Measurements from ENCODE around the gene GPR156. TPM values are rescaled to one million over a fixed set of nuclear protein-coding genes. Genes with fewer than 3 reads are reported as not detected.
"Not testable (repeated sequence)": the region's sequence is repeated elsewhere in the genome, so short reads cannot be mapped to it uniquely, and the experiment has no call there.

Gene GPR156
- total RNA-seq, 1 experiment from 2014 or later, result 3.1 TPM

DNA sequence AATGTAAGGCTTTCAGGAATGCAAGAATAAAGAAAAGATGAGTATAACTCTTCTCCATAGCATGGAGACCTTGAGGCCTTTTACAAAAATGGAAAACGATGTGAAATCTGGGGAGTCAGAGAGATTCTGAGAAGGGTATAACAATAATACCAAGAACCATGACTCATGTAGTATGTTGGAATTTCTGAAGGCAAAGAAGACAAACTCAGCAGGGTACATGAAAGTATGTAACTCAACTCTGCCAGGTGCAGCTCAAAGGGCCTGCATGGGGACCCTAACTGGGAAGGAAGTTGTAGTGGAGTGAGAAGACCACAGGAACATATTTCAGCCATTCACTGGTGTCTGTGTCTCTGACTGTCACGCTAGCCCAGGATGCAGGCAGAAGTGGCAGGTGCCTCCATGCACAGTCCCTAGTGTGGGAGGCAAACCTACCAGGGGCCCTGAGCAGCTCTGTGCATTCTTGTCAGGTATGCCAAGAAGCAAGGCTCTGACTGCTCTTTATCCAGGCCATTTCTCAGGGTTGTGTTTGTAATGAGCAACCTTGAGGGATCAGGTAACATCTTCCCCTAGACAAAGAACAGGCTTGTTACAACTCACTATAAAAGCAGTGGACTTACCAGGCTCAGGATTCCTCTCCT, 57.2 kb downstream of the GPR156 start:
- H3K4me3 ChIP-seq (ENCODE audit: low read depth, low read length), result no peak overlapping the region
- Mint-ChIP-seq H3K4me1 (ENCODE audit: low read depth, unreplicated experiment) (no peaks in the 10 kb centered on the region), H3K4me3 (ENCODE audit: unreplicated experiment) (no peak overlapping the region), H3K27me3 (ENCODE audit: insufficient read depth, unreplicated experiment) (no peaks in the 10 kb centered on the region), H3K9me3 (ENCODE audit: unreplicated experiment) (no peaks in the 10 kb centered on the region), H3K27ac (ENCODE audit: unreplicated experiment) (no peak overlapping the region), H3K36me3 (ENCODE audit: insufficient read depth, unreplicated experiment) (no peaks in the 10 kb centered on the region)
- H3K27me3 ChIP-seq (replicated peaks; ENCODE audit: control insufficient read depth, insufficient read depth, low read length), result no peaks in the 10 kb centered on the region
- intact Hi-C loops (cut with micrococcal nuclease; ENCODE audit: unreplicated experiment), result no loop called here
- no TSS peak for BruUV-seq (replicated peaks)
- H3K4me1 ChIP-seq, result no peaks in the 10 kb centered on the region
- no peaks in the 10 kb centered on the region for H3K36me3 ChIP-seq (ENCODE audit: control insufficient read depth, insufficient read depth, low read length)
- ChIA-PET CTCF (no interaction called here), POLR2A (no interaction called here)
- no peak for TF ChIP-seq CTCF (IDR thresholded peaks at IDR 0.05; ENCODE audit: insufficient read depth in 1 of 2, low read depth in 1 of 2, low read length in 1 of 2, severe bottlenecking in 1 of 2, unreplicated experiment in 1 of 2)
- no peak for DNase-seq
- no peaks in the 10 kb centered on the region for H3K9me3 ChIP-seq

DNA sequence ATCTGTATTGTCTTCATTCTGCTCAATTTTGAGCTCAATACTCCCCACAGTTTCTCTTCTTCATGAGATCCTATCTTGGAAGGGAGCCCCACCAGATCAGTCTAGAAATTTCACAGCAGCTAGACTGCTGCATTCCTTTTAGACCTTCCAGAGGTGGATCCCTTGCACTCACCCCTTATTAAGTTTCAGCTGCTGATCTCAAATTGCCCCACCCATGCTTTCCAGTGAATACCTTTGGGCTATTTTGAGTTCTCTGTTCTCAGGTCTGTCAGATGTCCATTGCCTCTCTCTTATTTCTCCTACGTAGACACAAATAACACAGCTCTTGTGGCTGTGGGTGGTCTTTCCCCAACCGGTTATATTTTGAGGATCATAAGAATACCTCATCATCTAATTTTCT, 60.8 kb downstream of the GPR156 start:
- Histone ChIP-seq H3K9me3 (no peaks in the 10 kb centered on the region), H3K4me3 (ENCODE audit: low read depth, low read length) (no peak overlapping the region), H3K4me1 (no peaks in the 10 kb centered on the region), H3K36me3 (ENCODE audit: control insufficient read depth, insufficient read depth, low read length) (no peaks in the 10 kb centered on the region), H3K27me3 (replicated peaks; ENCODE audit: control insufficient read depth, insufficient read depth, low read length) (no peaks in the 10 kb centered on the region)
- intact Hi-C loops (cut with micrococcal nuclease; ENCODE audit: unreplicated experiment), result no loop called here
- H3K27me3 Mint-ChIP-seq (ENCODE audit: insufficient read depth, unreplicated experiment), result no peaks in the 10 kb centered on the region
- no peaks in the 10 kb centered on the region for H3K4me1 Mint-ChIP-seq (ENCODE audit: low read depth, unreplicated experiment)
- ChIA-PET POLR2A (no interaction called here), CTCF (interaction anchor here (1.3 kb wide), 1 partner anchor 193 kb away, joined by 3 read pairs; no protein-coding TSS in a partner anchor)
- H3K9me3 Mint-ChIP-seq (ENCODE audit: unreplicated experiment), result no peaks in the 10 kb centered on the region
- no peak for TF ChIP-seq CTCF (IDR thresholded peaks at IDR 0.05; ENCODE audit: insufficient read depth in 1 of 2, low read depth in 1 of 2, low read length in 1 of 2, severe bottlenecking in 1 of 2, unreplicated experiment in 1 of 2)
- no peak for DNase-seq
- H3K27ac Mint-ChIP-seq (ENCODE audit: unreplicated experiment), result no peak overlapping the region
- H3K36me3 Mint-ChIP-seq (ENCODE audit: insufficient read depth, unreplicated experiment), result no peaks in the 10 kb centered on the region
- no TSS peak for BruUV-seq (replicated peaks)
- H3K4me3 Mint-ChIP-seq (ENCODE audit: unreplicated experiment), result no peak overlapping the region

DNA sequence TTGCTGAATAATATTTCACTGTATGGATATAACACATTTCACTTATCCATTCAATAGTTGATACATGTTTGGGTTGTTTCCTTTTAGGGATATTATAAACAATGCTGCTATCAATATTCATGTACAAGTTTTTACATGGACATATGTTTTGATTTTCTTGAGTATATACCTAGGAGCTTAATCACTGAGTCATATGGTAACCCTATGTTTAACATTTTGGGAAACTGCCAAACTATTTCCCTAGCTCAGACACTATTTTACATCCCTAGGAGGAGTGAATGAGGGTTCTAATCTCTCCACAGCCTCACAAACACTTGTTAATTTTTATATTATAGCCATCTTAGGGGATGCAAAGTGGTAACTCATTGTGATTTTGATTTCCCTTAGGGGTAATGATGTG, 66.0 kb downstream of the GPR156 start:
- Mint-ChIP-seq H3K4me1 (ENCODE audit: low read depth, unreplicated experiment) (no peaks in the 10 kb centered on the region), H3K4me3 (ENCODE audit: unreplicated experiment) (no peak overlapping the region), H3K9me3 (ENCODE audit: unreplicated experiment) (no peaks in the 10 kb centered on the region), H3K27me3 (ENCODE audit: insufficient read depth, unreplicated experiment) (no peaks in the 10 kb centered on the region), H3K36me3 (ENCODE audit: insufficient read depth, unreplicated experiment) (no peaks in the 10 kb centered on the region), H3K27ac (ENCODE audit: unreplicated experiment) (no peak overlapping the region)
- DNase-seq, result no peak
- Histone ChIP-seq H3K27me3 (replicated peaks; ENCODE audit: control insufficient read depth, insufficient read depth, low read length) (no peaks in the 10 kb centered on the region), H3K4me1 (no peaks in the 10 kb centered on the region), H3K4me3 (ENCODE audit: low read depth, low read length) (no peak overlapping the region), H3K36me3 (ENCODE audit: control insufficient read depth, insufficient read depth, low read length) (no peaks in the 10 kb centered on the region), H3K9me3 (no peaks in the 10 kb centered on the region)
- BruUV-seq (replicated peaks), result no TSS peak
- ChIA-PET POLR2A (no interaction called here), CTCF (no interaction called here)
- intact Hi-C loops (cut with micrococcal nuclease; ENCODE audit: unreplicated experiment), result no loop called here
- no peak for TF ChIP-seq CTCF (IDR thresholded peaks at IDR 0.05; ENCODE audit: insufficient read depth in 1 of 2, low read depth in 1 of 2, low read length in 1 of 2, severe bottlenecking in 1 of 2, unreplicated experiment in 1 of 2)

GRCh38 chr3:120216633-120217032, 68.4 kb downstream of the GPR156 start:
- BruUV-seq (replicated peaks); H3K4me1 Mint-ChIP-seq (ENCODE audit: low read depth, unreplicated experiment): not testable (repeated sequence)

More at GRCh38 chr3:120216633-120217032, 68.4 kb downstream of the GPR156 start:
- H3K27ac Mint-ChIP-seq (ENCODE audit: unreplicated experiment); H3K9me3 ChIP-seq; H3K9me3 Mint-ChIP-seq (ENCODE audit: unreplicated experiment); H3K36me3 ChIP-seq (ENCODE audit: control insufficient read depth, insufficient read depth, low read length); DNase-seq; intact Hi-C loops (cut with micrococcal nuclease; ENCODE audit: unreplicated experiment); H3K4me3 ChIP-seq (ENCODE audit: low read depth, low read length); POLR2A ChIA-PET; H3K4me1 ChIP-seq; H3K27me3 Mint-ChIP-seq (ENCODE audit: insufficient read depth, unreplicated experiment); H3K36me3 Mint-ChIP-seq (ENCODE audit: insufficient read depth, unreplicated experiment); H3K4me3 Mint-ChIP-seq (ENCODE audit: unreplicated experiment); H3K27me3 ChIP-seq (replicated peaks; ENCODE audit: control insufficient read depth, insufficient read depth, low read length): not testable (repeated sequence)
- CTCF ChIA-PET, result interaction anchor here (0.7 kb wide), 1 partner anchor 201 kb away, joined by 3 read pairs; no protein-coding TSS in a partner anchor
